Mesenteric fat pad (tissue), 1 donor: ENCODE results near the gene NPIPB8. TPM values are rescaled to one million over a fixed set of nuclear protein-coding genes. Genes with fewer than 3 reads are reported as not detected.
"Not testable (repeated sequence)": the region's sequence is repeated elsewhere in the genome, so short reads cannot be mapped to it uniquely, and the experiment has no call there.

Experiments used
- DNase-seq: peaks from one replicate; pipeline ENCODE4 v3.0.0-alpha.2; 2020; ENCODE audit warnings: low spot score
- long read RNA-seq: library from polyadenylated mRNA; unstranded; transcript quantifications from one replicate; pipeline ENCODE4 v2.0.0, GENCODE V29; 2020
- total RNA-seq: library from RNA; stranded (reverse); fragmentation: NEBNext Ultra II Directional; extraction: Animal tissue kit (Norgen Biotek cat#: 25700); gene quantifications from one replicate; pipeline ENCODE4 v1.2.1, GENCODE V29; 2021
- donor health status: DM: yes; HTN: yes; CAD: no.

NPIPB8 gene
- 1.9 TPM for total RNA-seq
- long read RNA-seq = 0 reads

GRCh38 chr16:28637765-28638164, at the start of gene NPIPB8:
TSS of gene NPIPB8 (plus strand) at chr16:28638065. CDS start at chr16:28638361, 296 bp downstream.
- not testable (repeated sequence) for DNase-seq

GRCh38 chr16:28589069-28589468, 48.8 kb upstream of the NPIPB8 start:
- no peak for DNase-seq

DNA sequence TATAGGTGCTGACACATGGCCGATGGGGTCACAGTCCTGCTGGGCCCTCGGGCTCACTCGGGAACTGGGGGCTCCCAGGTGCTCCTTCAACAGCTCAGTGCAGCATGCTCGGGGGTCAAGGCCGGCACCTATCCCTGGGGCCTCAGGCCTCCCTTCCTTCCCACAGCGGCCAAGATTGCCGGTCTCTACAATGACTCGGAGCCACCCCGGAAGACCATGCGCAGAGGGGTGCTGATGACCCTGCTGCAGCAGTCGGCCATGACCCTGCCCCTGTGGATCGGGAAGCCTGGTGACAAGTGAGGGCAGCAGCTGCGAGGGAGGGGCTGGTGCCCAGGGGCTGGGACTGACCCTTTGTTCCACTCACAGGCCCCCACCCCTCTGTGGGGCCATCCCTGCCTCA, 47.9 kb upstream of the NPIPB8 start:
- no peak for DNase-seq

DNA sequence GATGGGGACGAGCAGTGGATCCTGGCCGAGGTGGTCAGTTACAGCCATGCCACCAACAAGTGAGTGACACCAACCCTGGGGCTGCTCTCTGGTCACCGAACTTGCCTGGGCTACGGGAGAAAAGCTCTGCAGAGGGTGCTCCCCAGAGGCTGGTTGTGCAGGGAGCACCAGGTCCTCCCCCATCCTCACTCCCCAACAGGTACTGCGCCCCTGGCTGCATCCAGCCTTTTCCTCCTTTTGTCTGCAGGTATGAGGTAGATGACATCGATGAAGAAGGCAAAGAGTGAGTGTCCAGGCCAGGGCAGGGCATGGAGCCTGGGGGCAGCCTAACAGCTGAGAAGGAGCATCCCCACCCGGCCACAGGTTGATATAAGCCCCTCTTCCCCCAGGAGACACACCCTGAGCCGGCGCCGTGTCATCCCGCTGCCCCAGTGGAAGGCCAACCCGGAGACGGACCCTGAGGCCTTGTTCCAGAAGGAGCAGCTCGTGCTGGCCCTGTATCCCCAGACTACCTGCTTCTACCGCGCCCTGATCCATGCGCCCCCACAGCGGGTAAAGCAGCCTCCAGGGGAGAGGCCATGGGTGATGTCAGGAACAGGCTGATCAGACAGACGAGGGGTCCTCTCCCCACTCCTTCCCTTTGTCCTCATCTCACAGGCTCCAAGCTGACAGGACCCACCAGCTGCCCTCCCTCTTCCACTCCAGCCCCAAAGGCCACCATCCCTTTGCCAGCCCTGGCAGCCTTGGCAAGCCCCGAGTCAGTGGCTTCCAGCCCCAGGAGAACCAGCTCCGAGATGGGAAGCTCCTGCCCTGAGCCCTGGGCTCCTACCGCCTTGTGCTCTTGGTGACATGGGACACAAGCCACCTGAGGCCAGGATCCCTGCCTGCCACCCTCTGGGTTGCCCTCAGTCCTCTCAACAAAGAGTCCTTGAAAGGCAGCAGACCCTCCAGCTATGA, 47.2 kb upstream of the NPIPB8 start:
- DNase-seq = no peak

DNA sequence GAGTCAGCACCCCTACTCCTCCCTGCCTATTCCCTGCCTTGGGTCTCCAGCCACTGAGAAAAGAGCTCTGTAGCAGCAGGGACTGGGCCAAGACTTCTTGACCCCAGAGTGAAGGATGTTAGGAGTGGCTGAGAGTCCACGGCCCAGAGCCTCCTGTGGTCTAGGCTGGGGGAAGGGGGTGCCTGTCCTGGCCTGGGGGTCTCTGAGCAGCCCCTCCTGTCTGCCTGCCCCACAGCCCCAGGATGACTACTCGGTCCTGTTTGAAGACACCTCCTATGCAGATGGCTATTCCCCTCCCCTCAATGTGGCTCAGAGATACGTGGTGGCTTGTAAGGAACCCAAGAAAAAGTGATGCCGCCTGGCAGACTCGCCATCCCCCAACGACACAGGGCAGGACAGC, 46.5 kb upstream of the NPIPB8 start:
- DNase-seq = no peak

- DNase-seq = no peak
Observed at GRCh38 chr16:28592511-28592910, 45.4 kb upstream of the NPIPB8 start.

DNA sequence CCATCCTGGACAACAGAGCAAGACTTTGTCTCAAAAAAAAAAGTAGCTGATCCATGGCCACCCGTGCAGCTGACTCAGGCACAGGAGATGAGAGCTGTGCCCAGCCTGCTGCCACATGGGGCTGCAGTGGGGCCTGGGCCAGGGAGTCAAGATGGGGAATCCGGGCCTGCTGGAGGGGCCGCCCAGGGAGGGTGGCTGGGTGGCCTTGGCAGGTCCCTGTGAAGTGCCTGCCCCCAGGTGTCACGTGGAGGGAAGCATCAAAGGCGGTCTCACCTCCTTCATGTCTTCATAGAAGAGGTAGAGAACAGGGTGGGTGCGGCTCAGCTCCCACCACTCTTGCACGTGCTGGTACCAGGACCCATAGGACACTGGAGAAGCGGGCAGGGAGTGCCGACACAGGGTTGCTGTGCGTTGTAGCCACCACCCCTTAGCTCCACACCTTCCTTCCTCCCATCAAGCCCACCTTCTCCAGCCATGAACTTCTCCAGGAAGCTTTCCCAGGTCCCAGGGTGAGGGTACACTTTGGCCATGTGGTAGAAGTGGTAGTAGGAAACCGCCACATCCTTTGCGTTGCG, 44.8 kb upstream of the NPIPB8 start:
- DNase-seq = no peak

GRCh38 chr16:28595451-28595850, 42.4 kb upstream of the NPIPB8 start:
- not testable (repeated sequence) for DNase-seq

DNA sequence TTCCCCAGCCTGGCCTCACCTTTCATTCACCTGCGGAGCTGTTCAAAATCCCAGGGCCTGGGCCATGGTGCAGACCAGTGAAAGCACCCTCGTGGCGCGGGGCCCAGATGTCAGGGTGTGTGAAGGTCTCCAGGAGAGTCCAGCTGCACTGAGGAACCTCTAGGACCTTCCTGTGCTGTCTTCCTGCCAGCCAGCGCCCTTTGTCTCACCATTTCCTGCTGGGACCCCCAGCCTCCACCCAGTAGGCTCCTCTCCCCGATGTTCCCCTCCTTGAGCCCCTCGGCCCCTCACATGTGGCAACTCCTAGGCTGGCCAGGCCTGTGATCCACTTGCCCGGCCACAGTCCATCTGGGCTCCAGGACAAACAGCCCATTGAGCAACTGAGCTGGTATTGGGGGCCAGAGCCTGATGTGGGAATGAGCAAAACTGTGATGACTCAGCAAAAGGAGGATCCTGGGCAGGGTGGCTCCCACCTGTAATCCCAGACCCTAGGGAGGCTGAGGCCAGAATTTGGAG, 41.7 kb upstream of the NPIPB8 start:
- no peak for DNase-seq

DNA sequence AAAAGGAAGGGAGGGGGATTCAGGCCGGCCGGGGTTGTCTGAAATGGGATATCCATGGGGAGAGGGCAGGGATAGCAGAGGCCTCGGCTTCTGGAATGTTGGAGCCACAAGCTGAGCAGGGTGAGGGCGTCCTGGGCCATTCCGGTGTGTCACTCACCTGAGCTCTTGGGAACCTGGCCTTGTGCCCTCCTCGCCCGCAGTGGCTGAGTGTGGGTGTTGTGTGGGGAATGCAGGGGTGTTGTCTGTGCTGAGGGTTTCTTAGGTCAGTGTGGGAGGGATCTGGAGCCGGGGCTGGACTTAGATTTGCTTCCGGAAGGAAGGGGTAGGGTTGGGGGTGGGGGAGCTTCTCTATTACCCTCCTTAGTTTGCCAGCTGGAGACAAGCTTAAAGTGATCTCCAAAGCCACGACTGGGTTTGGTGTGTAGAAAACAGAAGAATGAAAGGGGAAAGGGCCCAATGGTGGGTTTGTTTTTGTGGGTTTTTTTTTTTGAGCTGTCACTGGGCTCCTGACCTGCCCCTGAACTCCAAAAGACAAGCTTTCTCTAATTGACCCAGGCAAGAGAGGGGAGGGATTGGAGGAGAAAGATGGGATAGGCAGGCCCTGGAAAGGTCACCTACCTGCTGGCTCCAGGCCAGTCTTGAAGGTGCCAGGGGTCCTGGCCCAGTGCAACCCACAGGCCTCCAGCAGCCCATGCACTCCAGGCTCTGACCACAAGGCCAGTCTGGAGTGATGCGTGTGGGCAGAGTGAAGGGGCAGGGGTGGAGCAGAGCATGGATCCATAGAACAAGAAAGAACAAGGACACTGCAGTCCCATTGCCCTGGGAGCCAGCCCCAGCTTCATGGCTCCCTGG, 40.8 kb upstream of the NPIPB8 start, which contains the start of gene SULT1A2:
TSS of gene SULT1A2 (minus strand) at position 211 of the 852 bp plus-strand sequence. CDS start 1,120 bp downstream, outside the sequence.
- DNase-seq = no peak

- no peak for DNase-seq
Observed at GRCh38 chr16:28597692-28598261, 40.1 kb upstream of the NPIPB8 start.

- not testable (repeated sequence) for DNase-seq
Observed at GRCh38 chr16:28599377-28600285, 38.2 kb upstream of the NPIPB8 start.

DNA sequence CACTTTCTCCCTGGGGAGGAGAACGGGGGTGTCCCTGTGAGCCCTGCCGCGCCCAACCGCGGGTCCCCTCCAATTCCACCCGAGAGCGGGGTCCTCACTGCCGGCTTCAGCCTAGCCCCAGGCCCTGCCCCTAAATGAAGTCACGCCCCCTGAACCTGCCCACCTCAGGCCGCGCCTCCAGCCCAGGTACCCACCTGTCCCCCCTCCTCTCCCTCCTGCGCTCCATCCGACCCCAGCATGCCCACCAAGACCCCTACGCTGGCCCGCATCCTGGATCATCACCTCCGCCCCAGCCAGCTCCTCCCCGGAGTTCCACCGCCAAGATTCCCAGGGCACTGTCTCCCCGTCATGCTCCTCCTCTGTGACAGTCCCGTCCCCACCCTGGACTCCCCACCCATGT, 36.9 kb upstream of the NPIPB8 start:
- DNase-seq = not testable (repeated sequence)

- DNase-seq = not testable (repeated sequence)
Observed at GRCh38 chr16:28601589-28601988, 36.3 kb upstream of the NPIPB8 start.

DNA sequence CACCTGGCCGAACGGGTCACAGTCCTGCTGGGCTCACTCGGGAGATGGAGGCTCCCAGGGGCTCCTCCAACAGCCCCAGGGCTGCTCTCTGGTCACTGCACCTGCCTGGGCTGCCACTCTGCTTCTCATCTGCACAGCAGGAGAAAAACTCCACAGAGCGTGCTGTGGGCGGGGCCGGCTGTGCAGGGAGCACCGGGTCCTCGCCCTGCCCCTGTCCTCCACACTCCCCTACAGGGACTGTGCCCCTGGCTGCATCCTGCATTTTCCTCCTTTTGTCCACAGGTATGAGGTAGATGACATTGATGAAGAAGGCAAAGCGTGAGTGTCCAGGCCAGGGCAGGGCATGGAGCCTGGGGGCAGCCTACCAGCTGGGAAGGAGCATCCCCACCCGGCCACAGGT, 35.8 kb upstream of the NPIPB8 start:
- not testable (repeated sequence) for DNase-seq

DNA sequence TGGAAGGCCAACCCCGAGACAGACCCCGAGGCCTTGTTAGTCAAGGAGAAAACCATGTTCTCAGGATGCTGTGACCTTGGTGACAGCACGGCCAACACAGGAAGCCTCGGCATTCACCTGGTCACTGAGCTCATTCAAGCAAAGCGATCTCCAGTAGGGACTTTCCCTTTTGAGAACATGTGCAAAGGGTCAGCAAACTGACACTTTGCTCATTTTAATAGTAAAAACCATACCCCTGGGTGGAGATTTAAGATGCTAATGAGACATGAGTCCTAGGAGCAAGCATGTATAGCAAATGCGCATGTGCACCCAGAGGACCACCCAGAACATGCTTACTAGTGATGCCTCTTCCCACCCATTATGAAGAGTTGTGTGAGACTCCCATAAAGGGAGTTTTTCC, 35.3 kb upstream of the NPIPB8 start:
- DNase-seq = no peak

- no peak for DNase-seq
Observed at GRCh38 chr16:28603381-28604185, 34.3 kb upstream of the NPIPB8 start.

DNA sequence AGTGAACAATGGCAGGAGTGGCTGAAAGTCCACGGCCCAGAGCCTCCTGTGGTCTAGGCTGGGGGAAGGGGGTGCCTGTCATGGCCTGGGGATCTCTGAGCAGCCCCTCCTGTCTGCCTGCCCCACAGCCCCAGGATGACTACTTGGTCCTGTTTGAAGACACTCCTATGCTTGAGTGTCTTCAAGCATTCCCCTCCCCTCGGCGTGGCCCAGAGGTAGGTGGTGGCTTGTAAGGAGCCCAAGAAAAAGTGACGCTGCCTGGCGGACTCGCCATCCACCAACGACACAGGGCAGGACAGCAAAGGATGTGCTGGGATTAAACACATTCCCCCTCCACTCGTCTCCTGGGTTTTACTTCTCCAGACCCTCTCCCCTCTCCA, 33.7 kb upstream of the NPIPB8 start:
- DNase-seq = no peak
